ENCODE data around the gene OBI1.

DNA sequence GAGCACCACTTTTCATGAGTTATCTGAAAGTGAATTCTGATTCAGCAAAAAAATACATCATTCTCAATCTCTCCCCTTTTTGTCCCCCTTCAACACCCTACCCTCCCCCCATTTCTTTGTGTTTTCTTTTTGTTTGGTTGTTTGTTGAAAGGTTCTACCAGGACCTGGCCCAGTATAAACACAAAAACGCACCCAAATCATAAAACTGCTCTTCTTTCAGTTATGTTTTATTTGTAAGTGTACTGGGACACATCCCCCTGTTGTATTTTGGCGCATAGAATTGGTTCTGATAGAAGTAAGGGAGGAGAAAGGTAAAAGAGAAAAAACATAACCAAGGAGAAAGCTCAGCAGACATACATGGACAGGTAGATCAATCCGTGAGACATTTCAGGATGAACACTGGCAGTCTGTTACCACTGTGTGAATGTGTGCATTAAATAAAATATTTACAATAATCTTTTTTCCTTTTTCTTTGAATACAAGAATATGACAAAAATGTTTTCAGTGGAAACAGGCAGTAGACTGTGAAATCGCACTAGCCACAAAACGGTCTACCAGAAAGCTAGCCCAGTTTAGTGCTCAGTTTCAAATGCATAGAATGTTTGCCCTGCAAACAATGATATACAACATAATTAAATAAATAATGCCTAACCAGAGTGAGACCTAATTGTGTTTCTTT is 59.9 kb downstream of the OBI1 start:
- TF ChIP-seq, protein P1, sequence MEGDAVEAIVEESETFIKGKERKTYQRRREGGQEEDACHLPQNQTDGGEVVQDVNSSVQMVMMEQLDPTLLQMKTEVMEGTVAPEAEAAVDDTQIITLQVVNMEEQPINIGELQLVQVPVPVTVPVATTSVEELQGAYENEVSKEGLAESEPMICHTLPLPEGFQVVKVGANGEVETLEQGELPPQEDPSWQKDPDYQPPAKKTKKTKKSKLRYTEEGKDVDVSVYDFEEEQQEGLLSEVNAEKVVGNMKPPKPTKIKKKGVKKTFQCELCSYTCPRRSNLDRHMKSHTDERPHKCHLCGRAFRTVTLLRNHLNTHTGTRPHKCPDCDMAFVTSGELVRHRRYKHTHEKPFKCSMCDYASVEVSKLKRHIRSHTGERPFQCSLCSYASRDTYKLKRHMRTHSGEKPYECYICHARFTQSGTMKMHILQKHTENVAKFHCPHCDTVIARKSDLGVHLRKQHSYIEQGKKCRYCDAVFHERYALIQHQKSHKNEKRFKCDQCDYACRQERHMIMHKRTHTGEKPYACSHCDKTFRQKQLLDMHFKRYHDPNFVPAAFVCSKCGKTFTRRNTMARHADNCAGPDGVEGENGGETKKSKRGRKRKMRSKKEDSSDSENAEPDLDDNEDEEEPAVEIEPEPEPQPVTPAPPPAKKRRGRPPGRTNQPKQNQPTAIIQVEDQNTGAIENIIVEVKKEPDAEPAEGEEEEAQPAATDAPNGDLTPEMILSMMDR (IDR thresholded peaks at IDR 0.05), result no peak
- no peak for TF ChIP-seq POLR2AphosphoS5 (IDR thresholded peaks at IDR 0.05)
- no peak for TF ChIP-seq POLR2A (IDR thresholded peaks at IDR 0.05)
- TF ChIP-seq EP300 (IDR thresholded peaks at IDR 0.05), result no peak
